ENCODE data around the gene SIPA1L3.
A peak's percentile ranks its signal among the peaks of the same experiment; 100 is the strongest.

The SIPA1L3 gene

GRCh38 chr19:38233740-38234251 is 326.8 kb downstream of the SIPA1L3 start:
- no peak overlapping the region for H2BK5ac ChIP-seq (ENCODE audit: low read length)
- peak; percentile 83 for DNase-seq (ENCODE audit: low spot score)
- no peak overlapping the region for H3K4ac ChIP-seq (ENCODE audit: low read length)
- WGBS, 2 donors (ENCODE audit: extremely low coverage in 2 of 2, insufficient read length in 2 of 2, insufficient replicate concordance in 1 of 2), result no CpG with 5 or more reads among the region's 7 CpGs
- H3K27ac ChIP-seq (replicated peaks; ENCODE audit: low read length), result no peak overlapping the region
- H3K27me3 ChIP-seq (ENCODE audit: control insufficient read depth in 3 of 3, insufficient read depth in 3 of 3, low read depth in 1 of 3, low read length in 3 of 3), result no peaks in the 10 kb centered on the region
- H3K23ac ChIP-seq (ENCODE audit: low read depth, low read length, poor library complexity), result no peak overlapping the region
- H3K18ac ChIP-seq (ENCODE audit: low read length), result no peak overlapping the region
- peaks cover 0 to 4% of the 10 kb centered on the region in 2 donors for H3K4me1 ChIP-seq (ENCODE audit: control insufficient read depth in 2 of 2, insufficient read depth in 1 of 2, low read depth in 1 of 2, low read length in 2 of 2)
- H2BK15ac ChIP-seq (ENCODE audit: low read length), result no peak overlapping the region
- no peaks in the 10 kb centered on the region for H3K36me3 ChIP-seq (replicated peaks in 1 of 2; ENCODE audit: control insufficient read depth in 2 of 2, insufficient read depth in 2 of 2, low read length in 2 of 2)
- no peak overlapping the region for H4K8ac ChIP-seq (ENCODE audit: low read depth, low read length)
- H2BK120ac ChIP-seq (ENCODE audit: low read depth, low read length), result no peak overlapping the region
- no peak overlapping the region for H2BK12ac ChIP-seq (ENCODE audit: low read length)
- H2AFZ ChIP-seq (ENCODE audit: low read length), result peak overlapping the region; percentile 89
- no peak overlapping the region for H3K9ac ChIP-seq (ENCODE audit: low read depth, low read length, poor library complexity)
- H3K4me2 ChIP-seq (ENCODE audit: insufficient read depth, low read length, poor library complexity, severe bottlenecking), result no peak overlapping the region
- H2AK5ac ChIP-seq (ENCODE audit: low read depth, low read length), result peak overlapping the region; percentile 86
- H3K79me1 ChIP-seq (ENCODE audit: low read depth, low read length), result peaks cover 2% of the 10 kb centered on the region
- no peak overlapping the region for H3K14ac ChIP-seq (ENCODE audit: low read length)
- H3K4me3 ChIP-seq (ENCODE audit: low read length in 2 of 2), result no peak overlapping the region
- H3K9me3 ChIP-seq (replicated peaks in 1 of 2; ENCODE audit: control insufficient read depth in 2 of 2, insufficient read depth in 1 of 2, low read depth in 1 of 2, low read length in 2 of 2), result no peaks in the 10 kb centered on the region
- no peak overlapping the region for H4K91ac ChIP-seq (ENCODE audit: low read depth, low read length, poor library complexity)

- no peak overlapping the region for H4K8ac ChIP-seq (ENCODE audit: low read depth, low read length)
- no peak overlapping the region for H3K14ac ChIP-seq (ENCODE audit: low read length)
- no peak overlapping the region for H3K23ac ChIP-seq (ENCODE audit: low read depth, low read length, poor library complexity)
- no peaks in the 10 kb centered on the region for H3K27me3 ChIP-seq (ENCODE audit: control insufficient read depth in 3 of 3, insufficient read depth in 3 of 3, low read depth in 1 of 3, low read length in 3 of 3)
- no peak overlapping the region for H2BK5ac ChIP-seq (ENCODE audit: low read length)
- no peak overlapping the region for H2AFZ ChIP-seq (ENCODE audit: low read length)
- no peak overlapping the region for H3K18ac ChIP-seq (ENCODE audit: low read length)
- no CpG with 5 or more reads among the region's 4 CpGs for WGBS, 2 donors (ENCODE audit: extremely low coverage in 2 of 2, insufficient read length in 2 of 2, insufficient replicate concordance in 1 of 2)
- H2AK5ac ChIP-seq (ENCODE audit: low read depth, low read length), result no peak overlapping the region
- no peak overlapping the region for H2BK15ac ChIP-seq (ENCODE audit: low read length)
- H3K36me3 ChIP-seq (replicated peaks in 1 of 2; ENCODE audit: control insufficient read depth in 2 of 2, insufficient read depth in 2 of 2, low read length in 2 of 2), result no peaks in the 10 kb centered on the region
- DNase-seq (ENCODE audit: low spot score), result no peak
- no peak overlapping the region for H3K4ac ChIP-seq (ENCODE audit: low read length)
- no peak overlapping the region for H3K4me2 ChIP-seq (ENCODE audit: insufficient read depth, low read length, poor library complexity, severe bottlenecking)
- no peak overlapping the region for H3K27ac ChIP-seq (replicated peaks; ENCODE audit: low read length)
- peaks cover 0 to 4% of the 10 kb centered on the region in 2 donors for H3K4me1 ChIP-seq (ENCODE audit: control insufficient read depth in 2 of 2, insufficient read depth in 1 of 2, low read depth in 1 of 2, low read length in 2 of 2)
- H3K9ac ChIP-seq (ENCODE audit: low read depth, low read length, poor library complexity), result no peak overlapping the region
- H4K91ac ChIP-seq (ENCODE audit: low read depth, low read length, poor library complexity), result no peak overlapping the region
- no peak overlapping the region for H2BK120ac ChIP-seq (ENCODE audit: low read depth, low read length)
- H3K79me1 ChIP-seq (ENCODE audit: low read depth, low read length), result no peaks in the 10 kb centered on the region
- no peak overlapping the region for H2BK12ac ChIP-seq (ENCODE audit: low read length)
- H3K4me3 ChIP-seq (ENCODE audit: low read length in 2 of 2), result no peak overlapping the region
- no peaks in the 10 kb centered on the region for H3K9me3 ChIP-seq (replicated peaks in 1 of 2; ENCODE audit: control insufficient read depth in 2 of 2, insufficient read depth in 1 of 2, low read depth in 1 of 2, low read length in 2 of 2)
Observed at GRCh38 chr19:38234615-38235014, 327.6 kb downstream of the SIPA1L3 start.

GRCh38 chr19:38239816-38240215 is 332.8 kb downstream of the SIPA1L3 start:
- Histone ChIP-seq H3K79me1 (ENCODE audit: low read depth, low read length) (no peaks in the 10 kb centered on the region), H2BK120ac (ENCODE audit: low read depth, low read length) (no peak overlapping the region), H3K14ac (ENCODE audit: low read length) (no peak overlapping the region), H3K4me3 (ENCODE audit: low read length in 2 of 2) (no peak overlapping the region), H2BK15ac (ENCODE audit: low read length) (no peak overlapping the region), H2AK5ac (ENCODE audit: low read depth, low read length) (no peak overlapping the region), H3K23ac (ENCODE audit: low read depth, low read length, poor library complexity) (no peak overlapping the region), H4K8ac (ENCODE audit: low read depth, low read length) (no peak overlapping the region), H3K9me3 (replicated peaks in 1 of 2; ENCODE audit: control insufficient read depth in 2 of 2, insufficient read depth in 1 of 2, low read depth in 1 of 2, low read length in 2 of 2) (no peaks in the 10 kb centered on the region), H2BK12ac (ENCODE audit: low read length) (no peak overlapping the region), H3K4ac (ENCODE audit: low read length) (no peak overlapping the region), H3K9ac (ENCODE audit: low read depth, low read length, poor library complexity) (no peak overlapping the region), H3K18ac (ENCODE audit: low read length) (no peak overlapping the region), H3K4me1 (ENCODE audit: control insufficient read depth in 2 of 2, insufficient read depth in 1 of 2, low read depth in 1 of 2, low read length in 2 of 2) (peaks cover 0 to 1% of the 10 kb centered on the region in 2 donors), H3K27me3 (ENCODE audit: control insufficient read depth in 3 of 3, insufficient read depth in 3 of 3, low read depth in 1 of 3, low read length in 3 of 3) (peaks cover 0 to 3% (median 0%) of the 10 kb centered on the region in 3 experiments), H4K91ac (ENCODE audit: low read depth, low read length, poor library complexity) (no peak overlapping the region), H2BK5ac (ENCODE audit: low read length) (no peak overlapping the region), H3K4me2 (ENCODE audit: insufficient read depth, low read length, poor library complexity, severe bottlenecking) (no peak overlapping the region), H2AFZ (ENCODE audit: low read length) (peak overlapping the region; percentile 35), H3K27ac (replicated peaks; ENCODE audit: low read length) (no peak overlapping the region), H3K36me3 (replicated peaks in 1 of 2; ENCODE audit: control insufficient read depth in 2 of 2, insufficient read depth in 2 of 2, low read length in 2 of 2) (no peaks in the 10 kb centered on the region)
- WGBS, 2 donors (ENCODE audit: extremely low coverage in 2 of 2, insufficient read length in 2 of 2, insufficient replicate concordance in 1 of 2), result 100% methylated on average over 2 of the region's 8 CpGs; no CpG with 5 or more reads in 1 of the 2 donors
- no peak for DNase-seq (ENCODE audit: low spot score)

- Histone ChIP-seq H2BK12ac (ENCODE audit: low read length) (no peak overlapping the region), H4K91ac (ENCODE audit: low read depth, low read length, poor library complexity) (no peak overlapping the region), H4K8ac (ENCODE audit: low read depth, low read length) (no peak overlapping the region), H3K14ac (ENCODE audit: low read length) (no peak overlapping the region), H3K9me3 (replicated peaks in 1 of 2; ENCODE audit: control insufficient read depth in 2 of 2, insufficient read depth in 1 of 2, low read depth in 1 of 2, low read length in 2 of 2) (no peaks in the 10 kb centered on the region), H3K4me2 (ENCODE audit: insufficient read depth, low read length, poor library complexity, severe bottlenecking) (no peak overlapping the region), H3K36me3 (replicated peaks in 1 of 2; ENCODE audit: control insufficient read depth in 2 of 2, insufficient read depth in 2 of 2, low read length in 2 of 2) (no peaks in the 10 kb centered on the region), H3K4me1 (ENCODE audit: control insufficient read depth in 2 of 2, insufficient read depth in 1 of 2, low read depth in 1 of 2, low read length in 2 of 2) (peaks cover 0 to 4% of the 10 kb centered on the region in 2 donors), H2AFZ (ENCODE audit: low read length) (peak overlapping the region; percentile 84), H2BK120ac (ENCODE audit: low read depth, low read length) (no peak overlapping the region), H3K27me3 (ENCODE audit: control insufficient read depth in 3 of 3, insufficient read depth in 3 of 3, low read depth in 1 of 3, low read length in 3 of 3) (peaks cover 0 to 4% (median 0%) of the 10 kb centered on the region in 3 experiments), H3K4me3 (ENCODE audit: low read length in 2 of 2) (no peak overlapping the region), H3K23ac (ENCODE audit: low read depth, low read length, poor library complexity) (no peak overlapping the region), H2BK15ac (ENCODE audit: low read length) (no peak overlapping the region), H2AK5ac (ENCODE audit: low read depth, low read length) (no peak overlapping the region), H3K27ac (replicated peaks; ENCODE audit: low read length) (no peak overlapping the region), H3K9ac (ENCODE audit: low read depth, low read length, poor library complexity) (no peak overlapping the region), H3K4ac (ENCODE audit: low read length) (no peak overlapping the region), H3K79me1 (ENCODE audit: low read depth, low read length) (no peaks in the 10 kb centered on the region), H2BK5ac (ENCODE audit: low read length) (no peak overlapping the region), H3K18ac (ENCODE audit: low read length) (no peak overlapping the region)
- no peak for DNase-seq (ENCODE audit: low spot score)
- no CpG with 5 or more reads among the region's 15 CpGs for WGBS, 2 donors (ENCODE audit: extremely low coverage in 2 of 2, insufficient read length in 2 of 2, insufficient replicate concordance in 1 of 2)
Observed at GRCh38 chr19:38243279-38243673, 336.3 kb downstream of the SIPA1L3 start.

Data from neuronal stem cell (in vitro differentiated cells).